ENCODE results near the gene BSPH1. TPM values are rescaled to one million over a fixed set of nuclear protein-coding genes. Genes with fewer than 3 reads are reported as not detected.

BSPH1 gene, protein sequence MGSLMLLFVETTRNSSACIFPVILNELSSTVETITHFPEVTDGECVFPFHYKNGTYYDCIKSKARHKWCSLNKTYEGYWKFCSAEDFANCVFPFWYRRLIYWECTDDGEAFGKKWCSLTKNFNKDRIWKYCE
- not detected in 2 replicates for total RNA-seq (2014; rRNA removed; shearing (Covaris generic))

DNA sequence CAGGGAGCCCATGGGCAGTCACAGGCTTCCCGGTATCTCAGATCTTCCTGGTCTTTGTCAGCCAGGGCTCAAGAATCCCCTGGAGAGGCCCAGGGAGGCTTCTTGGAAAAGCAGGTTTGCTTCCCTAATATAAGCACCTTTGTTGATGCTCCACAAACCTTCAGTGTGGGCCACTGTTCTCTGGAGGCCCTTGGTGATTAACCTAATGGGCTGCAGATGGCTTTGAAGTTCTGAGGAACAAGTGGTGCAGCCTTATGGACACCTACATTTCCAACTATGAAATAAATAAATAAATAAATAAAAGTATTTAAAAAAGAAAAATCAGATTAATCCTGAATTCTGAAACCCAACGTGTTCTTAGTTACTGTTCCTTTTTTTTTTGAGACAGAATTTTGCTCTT is at the start of gene BSPH1:
Gene BSPH1, minus strand, starts transcription at position 101 of the 400 bp plus-strand sequence. Its CDS starts 89 bp downstream, at position 12.
- H3K4me1 ChIP-seq, result no peaks in the 10 kb centered on the region
- DNase-seq, result no peak
- no peaks in the 10 kb centered on the region for H3K9me3 ChIP-seq (replicated peaks)
- no peak within 1 kb of the TSS for H3K27ac ChIP-seq
- no peaks in the 10 kb centered on the region for H3K27me3 ChIP-seq
- H3K36me3 ChIP-seq, result no peaks in the 10 kb centered on the region
- H3K4me3 ChIP-seq, result no peak within 1 kb of the TSS

GRCh38 chr19:48036765-48037164 is 44.8 kb upstream of the BSPH1 start:
- Histone ChIP-seq H3K27me3 (no peaks in the 10 kb centered on the region), H3K9me3 (replicated peaks) (no peaks in the 10 kb centered on the region), H3K4me1 (no peaks in the 10 kb centered on the region), H3K4me3 (no peak overlapping the region), H3K36me3 (no peaks in the 10 kb centered on the region), H3K27ac (no peak overlapping the region)
- DNase-seq, result no peak

DNA sequence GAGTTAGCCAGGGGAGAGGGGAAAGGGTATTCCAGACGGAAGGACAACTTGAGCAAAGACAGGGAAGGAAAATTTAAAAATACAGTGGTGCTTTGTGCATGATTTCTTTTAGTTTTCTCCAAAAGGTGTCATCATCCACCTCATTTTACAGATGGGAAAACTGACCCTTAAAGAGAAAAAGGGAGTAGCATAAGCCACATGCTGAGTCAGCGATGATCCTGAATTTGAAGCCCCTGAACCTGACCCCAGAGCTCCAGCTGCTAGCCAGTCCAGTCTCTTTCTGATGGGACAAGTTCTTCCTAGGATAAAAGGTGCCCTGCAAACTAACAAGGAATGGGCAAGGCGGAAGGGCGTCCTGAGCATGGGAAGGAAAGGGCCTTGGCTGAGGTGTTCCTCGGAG is 41.6 kb upstream of the BSPH1 start:
- H3K27me3 ChIP-seq, result no peaks in the 10 kb centered on the region
- H3K4me1 ChIP-seq, result no peaks in the 10 kb centered on the region
- no peak overlapping the region for H3K27ac ChIP-seq
- no peaks in the 10 kb centered on the region for H3K9me3 ChIP-seq (replicated peaks)
- no peak overlapping the region for H3K4me3 ChIP-seq
- no peaks in the 10 kb centered on the region for H3K36me3 ChIP-seq
- no peak for DNase-seq

- H3K36me3 ChIP-seq, result no peaks in the 10 kb centered on the region
- DNase-seq, result no peak
- H3K4me1 ChIP-seq, result no peaks in the 10 kb centered on the region
- no peaks in the 10 kb centered on the region for H3K27me3 ChIP-seq
- H3K4me3 ChIP-seq, result no peak overlapping the region
- no peak overlapping the region for H3K27ac ChIP-seq
- H3K9me3 ChIP-seq (replicated peaks), result no peaks in the 10 kb centered on the region
These were observed 38.1 kb upstream of the BSPH1 start for GRCh38 chr19:48030073-48030472.

- no peaks in the 10 kb centered on the region for H3K27me3 ChIP-seq
- no peaks in the 10 kb centered on the region for H3K4me1 ChIP-seq
- H3K36me3 ChIP-seq, result no peaks in the 10 kb centered on the region
- no peak for DNase-seq
- H3K27ac ChIP-seq, result no peak overlapping the region
- no peak overlapping the region for H3K4me3 ChIP-seq
- H3K9me3 ChIP-seq (replicated peaks), result no peaks in the 10 kb centered on the region
These were observed 37.5 kb upstream of the BSPH1 start for GRCh38 chr19:48029431-48029830.

DNA sequence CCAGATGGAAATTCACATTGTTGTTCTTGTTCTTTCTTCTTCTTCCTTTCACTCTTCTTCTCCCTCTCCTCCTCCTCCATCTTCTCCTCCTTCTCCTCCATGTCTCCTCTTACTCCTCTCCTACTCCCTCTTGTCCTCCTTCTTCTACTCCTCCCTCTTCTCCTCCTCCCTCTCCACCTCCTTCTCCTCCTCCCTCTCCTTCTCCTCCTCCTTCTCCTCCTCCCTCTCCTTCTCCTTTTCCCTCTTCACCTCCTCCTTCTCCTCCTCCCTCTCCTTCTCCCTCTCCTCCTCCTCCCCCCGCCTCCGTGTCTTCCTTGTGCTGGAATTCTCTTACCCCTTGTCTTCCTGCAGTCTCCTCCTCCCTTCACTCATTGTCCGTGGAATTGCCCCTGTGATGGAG is 33.5 kb upstream of the BSPH1 start:
- Histone ChIP-seq H3K4me1 (no peaks in the 10 kb centered on the region), H3K36me3 (no peaks in the 10 kb centered on the region), H3K27ac (no peak overlapping the region), H3K9me3 (replicated peaks) (no peaks in the 10 kb centered on the region), H3K4me3 (no peak overlapping the region), H3K27me3 (no peaks in the 10 kb centered on the region)
- DNase-seq, result no peak

- DNase-seq, result no peak
- Histone ChIP-seq H3K4me1 (no peaks in the 10 kb centered on the region), H3K9me3 (replicated peaks) (no peaks in the 10 kb centered on the region), H3K4me3 (no peak overlapping the region), H3K36me3 (no peaks in the 10 kb centered on the region), H3K27ac (no peak overlapping the region), H3K27me3 (no peaks in the 10 kb centered on the region)
These were observed 31.5 kb upstream of the BSPH1 start for GRCh38 chr19:48023518-48023917.

DNA sequence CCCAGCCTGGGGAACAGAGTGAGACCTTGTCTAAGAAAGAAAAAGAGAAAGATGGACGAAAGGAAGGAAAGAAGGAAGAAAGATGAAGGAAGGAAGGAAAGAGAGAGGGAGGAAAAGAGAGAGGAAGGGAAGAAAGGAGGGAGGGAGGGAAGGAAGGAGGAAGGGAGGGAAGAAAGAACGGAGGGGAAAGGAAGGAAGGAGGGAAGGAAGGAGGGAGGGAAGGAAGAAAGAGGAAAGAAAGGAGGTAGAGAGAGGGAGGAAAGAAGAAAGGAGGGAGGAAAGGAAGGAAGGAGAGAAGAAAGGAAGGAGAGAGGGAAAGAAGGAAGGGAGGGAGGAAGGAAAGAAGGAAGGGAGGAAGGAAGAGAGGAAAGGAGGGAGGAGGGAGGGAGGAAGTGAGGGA is 31.0 kb upstream of the BSPH1 start:
- H3K4me1 ChIP-seq, result no peaks in the 10 kb centered on the region
- H3K9me3 ChIP-seq (replicated peaks), result no peaks in the 10 kb centered on the region
- DNase-seq, result no peak
- H3K4me3 ChIP-seq, result no peak overlapping the region
- H3K27ac ChIP-seq, result no peak overlapping the region
- H3K27me3 ChIP-seq, result no peaks in the 10 kb centered on the region
- no peaks in the 10 kb centered on the region for H3K36me3 ChIP-seq

DNA sequence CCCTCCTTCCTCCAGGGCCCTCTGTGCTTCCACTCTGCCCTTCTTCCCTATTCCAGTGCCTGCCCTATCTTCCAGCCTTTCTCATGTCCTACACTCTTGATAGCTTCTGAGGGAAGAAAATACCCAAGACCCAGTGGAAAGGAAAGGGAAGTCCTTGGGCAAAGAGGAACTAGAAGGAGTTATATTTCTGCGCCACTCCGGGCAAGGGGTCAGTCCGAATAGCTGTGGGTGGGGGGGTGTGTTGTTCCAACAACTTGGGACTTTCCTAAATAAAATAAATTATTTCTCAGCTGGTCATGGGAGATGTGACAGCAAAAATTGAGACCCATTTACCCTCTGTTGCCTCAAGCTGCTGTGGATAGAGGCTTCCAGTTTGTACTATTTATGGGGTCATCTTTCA is 28.7 kb upstream of the BSPH1 start:
- no peaks in the 10 kb centered on the region for H3K4me1 ChIP-seq
- no peak overlapping the region for H3K4me3 ChIP-seq
- no peaks in the 10 kb centered on the region for H3K27me3 ChIP-seq
- no peak overlapping the region for H3K27ac ChIP-seq
- H3K36me3 ChIP-seq, result no peaks in the 10 kb centered on the region
- H3K9me3 ChIP-seq (replicated peaks), result no peaks in the 10 kb centered on the region
- DNase-seq, result no peak

DNA sequence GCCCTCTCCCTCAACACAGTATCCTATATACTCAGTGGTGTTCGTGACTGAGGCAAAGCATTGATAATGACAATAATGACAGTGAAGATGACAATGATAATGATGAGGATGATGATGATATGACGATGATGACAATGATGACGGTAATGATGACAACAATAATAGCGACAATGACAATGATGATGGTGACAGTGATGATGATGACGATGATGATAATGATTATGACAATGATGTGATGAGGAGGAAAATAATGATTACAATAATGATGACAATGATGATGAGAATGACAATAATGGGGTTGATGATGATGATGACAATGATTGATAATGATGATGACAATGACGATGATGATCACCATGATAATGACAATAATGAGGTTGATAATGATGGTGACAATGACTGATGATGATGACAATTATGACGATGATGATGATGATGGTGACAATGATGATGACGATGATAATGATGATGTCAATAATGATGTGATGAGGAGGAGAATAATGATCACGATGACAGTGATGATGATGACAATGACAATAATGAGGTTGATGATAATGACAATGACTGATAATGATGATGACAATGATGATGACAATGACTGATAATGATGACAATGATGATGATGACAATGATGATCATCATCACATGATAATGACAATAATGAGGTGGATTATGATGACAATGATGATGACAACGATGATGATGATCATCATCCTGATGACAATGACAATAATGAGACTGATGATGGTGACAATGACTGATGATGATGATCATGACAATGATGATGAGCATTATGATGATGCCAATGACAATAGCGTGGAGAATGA is 19.2 kb upstream of the BSPH1 start:
- no peaks in the 10 kb centered on the region for H3K27me3 ChIP-seq
- DNase-seq, result no peak
- H3K36me3 ChIP-seq, result no peaks in the 10 kb centered on the region
- H3K4me3 ChIP-seq, result no peak overlapping the region
- no peaks in the 10 kb centered on the region for H3K4me1 ChIP-seq
- H3K9me3 ChIP-seq (replicated peaks), result no peaks in the 10 kb centered on the region; the same call in 1 of the 2 replicates
- H3K27ac ChIP-seq, result no peak overlapping the region

- DNase-seq, result peak; percentile 7 to 31
- H3K4me3 ChIP-seq, result no peak overlapping the region
These were observed 14.8 kb upstream of the BSPH1 start for GRCh38 chr19:48006762-48007161.

DNA sequence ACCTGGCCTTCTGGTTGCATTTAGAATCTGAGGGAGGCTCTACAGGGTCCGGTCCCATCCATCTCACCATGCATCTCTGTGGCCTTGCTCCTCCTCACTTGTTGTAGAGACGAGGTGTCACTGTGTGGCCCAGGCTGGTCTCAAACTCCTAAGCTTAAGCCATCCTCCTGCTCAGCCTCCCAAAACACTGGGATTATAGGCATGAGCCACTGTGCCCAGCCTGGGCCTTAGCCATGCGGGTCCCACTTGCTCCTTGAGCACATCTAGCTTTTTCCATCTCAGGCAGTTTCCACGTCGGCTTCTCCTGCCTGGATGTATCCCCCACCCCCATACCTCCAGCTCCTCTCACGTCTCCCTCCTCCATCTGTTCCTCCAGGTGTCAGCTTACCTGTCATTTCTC is 12.3 kb upstream of the BSPH1 start:
- Histone ChIP-seq H3K4me3 (no peak overlapping the region), H3K36me3 (no peaks in the 10 kb centered on the region), H3K27ac (no peak overlapping the region), H3K27me3 (no peaks in the 10 kb centered on the region), H3K9me3 (replicated peaks) (no peaks in the 10 kb centered on the region), H3K4me1 (no peaks in the 10 kb centered on the region)
- DNase-seq, result no peak

More at GRCh38 chr19:48006762-48007161, 14.8 kb upstream of the BSPH1 start:
- no peaks in the 10 kb centered on the region; the same call in 1 of the 2 replicates for H3K9me3 ChIP-seq (replicated peaks)
- H3K27me3 ChIP-seq, result no peaks in the 10 kb centered on the region
- no peaks in the 10 kb centered on the region for H3K36me3 ChIP-seq
- H3K4me1 ChIP-seq, result no peaks in the 10 kb centered on the region
- H3K27ac ChIP-seq, result no peak overlapping the region

DNA sequence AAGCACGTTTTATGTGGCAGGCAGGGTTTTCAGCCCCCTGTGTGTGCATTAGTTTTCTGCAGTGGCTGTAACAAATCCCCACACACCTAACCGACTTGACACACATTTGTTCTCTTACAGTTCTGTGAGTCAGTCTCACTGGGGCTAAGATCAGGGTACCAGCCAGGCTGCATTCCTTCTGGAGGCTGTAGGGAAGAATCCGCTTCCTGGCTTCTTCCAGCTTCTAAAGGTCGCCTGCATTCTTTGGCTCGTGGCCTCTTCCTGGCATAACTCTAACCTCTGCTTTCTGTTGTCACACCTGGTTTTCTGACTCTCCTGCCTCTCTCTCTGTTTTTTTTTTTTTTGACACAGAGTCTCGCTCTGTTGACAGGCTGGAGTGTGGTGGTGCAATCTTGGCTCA is 8.9 kb upstream of the BSPH1 start:
- DNase-seq, result no peak
- H3K27ac ChIP-seq, result no peak overlapping the region
- no peaks in the 10 kb centered on the region for H3K27me3 ChIP-seq
- H3K4me3 ChIP-seq, result no peak overlapping the region
- no peaks in the 10 kb centered on the region for H3K36me3 ChIP-seq
- no peaks in the 10 kb centered on the region for H3K4me1 ChIP-seq
- no peaks in the 10 kb centered on the region for H3K9me3 ChIP-seq (replicated peaks)

GRCh38 chr19:47998800-47999199 is 6.8 kb upstream of the BSPH1 start:
- no peaks in the 10 kb centered on the region for H3K36me3 ChIP-seq
- H3K4me1 ChIP-seq, result no peaks in the 10 kb centered on the region
- no peaks in the 10 kb centered on the region for H3K27me3 ChIP-seq
- no peaks in the 10 kb centered on the region for H3K9me3 ChIP-seq (replicated peaks)
- DNase-seq, result no peak
- no peak overlapping the region for H3K27ac ChIP-seq
- no peak overlapping the region for H3K4me3 ChIP-seq

DNA sequence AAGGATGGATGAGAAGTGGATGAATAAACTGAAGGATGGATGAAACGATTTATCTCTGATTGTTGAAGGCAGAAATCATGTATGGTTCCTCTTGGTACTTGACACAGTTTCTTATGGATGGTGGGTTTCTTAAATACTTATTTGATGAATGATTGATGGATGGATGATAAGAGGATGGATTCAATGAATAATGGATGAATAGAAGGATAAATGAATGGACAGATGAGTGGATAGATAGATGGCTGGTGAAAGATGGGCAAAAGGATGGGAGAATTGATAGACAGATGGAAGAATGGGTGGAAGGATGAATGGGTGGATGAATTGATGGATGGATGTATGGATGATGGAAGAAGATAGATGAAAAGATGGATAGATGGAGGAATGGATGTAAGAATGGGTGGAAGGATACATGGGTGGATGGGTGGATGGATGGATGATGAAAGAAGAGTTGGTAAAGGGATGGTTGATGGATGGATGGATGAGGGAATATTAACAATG is 4.3 kb upstream of the BSPH1 start:
- Histone ChIP-seq H3K27ac (no peak overlapping the region), H3K4me3 (no peak overlapping the region), H3K36me3 (no peaks in the 10 kb centered on the region), H3K9me3 (replicated peaks) (no peaks in the 10 kb centered on the region), H3K4me1 (no peaks in the 10 kb centered on the region), H3K27me3 (no peaks in the 10 kb centered on the region)
- no peak for DNase-seq

Measured in SJCRH30 (cell line).